ENCODE results near the gene KCNQ1. TPM values are rescaled to one million over a fixed set of nuclear protein-coding genes. Genes with fewer than 3 reads are reported as not detected.

The KCNQ1 gene
- total RNA-seq, 1 donor from 2014 or later: 4.8 TPM

- Mint-ChIP-seq H3K4me3 (no peak overlapping the region), H3K27ac (no peak overlapping the region), H3K4me1 (ENCODE audit: unreplicated experiment) (peaks cover 33% of the 10 kb centered on the region), H3K9me3 (peaks cover 8% of the 10 kb centered on the region), H3K36me3 (no peaks in the 10 kb centered on the region), H3K27me3 (peaks cover 7% of the 10 kb centered on the region)
- TF ChIP-seq CTCF (conservative IDR thresholded peaks at IDR 0.05): no peak
- DNase-seq (ENCODE audit: extremely low spot score, unreplicated experiment): peak; percentile 58
Measured at GRCh38 chr11:2789791-2790567, 345.2 kb downstream of the KCNQ1 start.

- Mint-ChIP-seq H3K4me1 (ENCODE audit: unreplicated experiment) (peaks cover 33% of the 10 kb centered on the region), H3K9me3 (peaks cover 8% of the 10 kb centered on the region), H3K4me3 (no peak overlapping the region), H3K27ac (no peak overlapping the region), H3K36me3 (no peaks in the 10 kb centered on the region), H3K27me3 (peaks cover 7% of the 10 kb centered on the region)
- no peak for TF ChIP-seq CTCF (conservative IDR thresholded peaks at IDR 0.05)
- DNase-seq (ENCODE audit: extremely low spot score, unreplicated experiment): peak; percentile 57
Measured at GRCh38 chr11:2790568-2790921, 345.7 kb downstream of the KCNQ1 start.

DNA sequence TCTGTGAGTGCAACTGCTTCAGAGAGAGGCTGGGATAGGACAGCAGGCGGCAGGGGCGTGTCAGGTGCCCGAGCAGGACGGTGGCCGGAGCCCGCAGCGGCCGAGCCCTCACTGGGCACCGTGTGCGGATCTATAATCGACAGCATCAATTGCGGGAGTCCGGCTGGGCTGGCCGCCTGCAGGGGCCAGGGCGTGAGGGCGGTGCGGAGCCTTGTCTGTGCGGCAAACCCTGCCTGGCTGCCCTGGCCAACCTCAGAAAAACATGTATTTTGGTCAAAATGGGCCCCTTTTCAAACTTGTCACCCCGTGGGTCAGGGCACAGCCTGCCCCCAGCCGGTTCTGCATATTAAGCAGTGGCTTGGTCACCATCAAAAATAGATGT is 346.3 kb downstream of the KCNQ1 start:
- TF ChIP-seq CTCF (conservative IDR thresholded peaks at IDR 0.05): no peak
- Mint-ChIP-seq H3K27ac (no peak overlapping the region), H3K4me1 (ENCODE audit: unreplicated experiment) (peaks cover 33% of the 10 kb centered on the region), H3K9me3 (peaks cover 8% of the 10 kb centered on the region), H3K36me3 (no peaks in the 10 kb centered on the region), H3K27me3 (peaks cover 7% of the 10 kb centered on the region), H3K4me3 (peak overlapping the region; percentile 53)
- peak; percentile 65 for DNase-seq (ENCODE audit: extremely low spot score, unreplicated experiment)

DNA sequence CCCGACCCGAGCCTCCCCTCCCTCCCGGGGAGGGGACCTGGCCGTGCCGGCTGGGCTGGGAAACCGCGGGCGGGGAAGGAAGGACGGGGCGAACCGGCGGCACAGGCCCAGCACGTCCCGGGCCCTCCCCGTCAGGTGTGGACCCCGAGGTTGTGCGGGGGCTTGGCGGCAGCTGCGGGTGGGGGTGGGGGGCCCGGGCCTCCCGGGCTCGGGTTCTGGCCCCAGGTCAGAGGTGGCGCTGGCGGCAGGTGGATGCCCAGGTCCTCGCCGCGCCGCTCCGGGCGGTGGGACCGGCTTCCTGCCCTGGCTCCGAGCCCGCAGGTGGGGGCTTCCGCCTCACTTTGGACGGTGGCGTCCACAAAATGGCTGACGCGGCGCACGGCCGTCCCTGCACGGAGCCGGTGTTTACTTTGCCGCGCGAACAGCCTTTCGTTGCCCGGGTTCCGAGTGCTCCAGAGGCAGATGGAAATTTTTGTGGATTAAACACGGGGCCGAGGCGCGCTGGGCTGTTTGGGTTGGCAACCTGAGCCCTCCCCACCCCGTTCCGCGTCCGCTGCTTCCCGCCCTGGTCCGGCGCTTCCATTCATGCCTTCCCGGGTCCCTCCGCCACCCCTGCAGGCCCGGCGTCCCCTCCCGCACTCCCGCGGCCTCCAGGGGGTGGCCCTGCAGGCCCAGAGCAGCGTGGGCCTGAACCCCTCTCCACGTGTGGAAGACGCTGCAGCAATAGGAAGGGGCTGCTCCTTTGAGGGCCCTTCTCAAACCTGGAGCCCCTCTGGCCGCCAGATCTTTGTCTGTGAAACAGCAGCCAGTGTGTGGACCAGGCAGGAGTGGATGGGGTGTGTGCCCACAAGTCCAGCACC is 346.9 kb downstream of the KCNQ1 start:
- Mint-ChIP-seq H3K9me3 (peaks cover 1% of the 10 kb centered on the region), H3K4me1 (ENCODE audit: unreplicated experiment) (peaks cover 33% of the 10 kb centered on the region), H3K27me3 (peaks cover 7% of the 10 kb centered on the region), H3K27ac (no peak overlapping the region), H3K4me3 (no peak overlapping the region), H3K36me3 (no peaks in the 10 kb centered on the region)
- DNase-seq (ENCODE audit: extremely low spot score, unreplicated experiment): peak; percentile 64
- TF ChIP-seq CTCF (conservative IDR thresholded peaks at IDR 0.05): no peak

- Mint-ChIP-seq H3K9me3 (no peaks in the 10 kb centered on the region), H3K4me1 (ENCODE audit: unreplicated experiment) (peaks cover 33% of the 10 kb centered on the region), H3K27ac (no peak overlapping the region), H3K4me3 (no peak overlapping the region), H3K27me3 (peaks cover 7% of the 10 kb centered on the region), H3K36me3 (no peaks in the 10 kb centered on the region)
- TF ChIP-seq CTCF (conservative IDR thresholded peaks at IDR 0.05): no peak
- peak; percentile 53 for DNase-seq (ENCODE audit: extremely low spot score, unreplicated experiment)
Measured at GRCh38 chr11:2792381-2793250, 347.8 kb downstream of the KCNQ1 start.

Data from type B pancreatic cell (in vitro differentiated cells).